ENCODE data around the gene HSBP1.

The HSBP1 gene

GRCh38 chr16:83807710-83808572, at the start of gene HSBP1:
Gene HSBP1 (plus strand): TSS chr16:83807978. CDS start chr16:83808077, 99 bp downstream.
- DNase-seq (ENCODE audit: low read depth in 2 of 2) = peak; percentile 88 to 93

GRCh38 chr16:83762141-83762991, 45.4 kb upstream of the HSBP1 start:
- DNase-seq (ENCODE audit: low read depth in 2 of 2) = no peak

DNA sequence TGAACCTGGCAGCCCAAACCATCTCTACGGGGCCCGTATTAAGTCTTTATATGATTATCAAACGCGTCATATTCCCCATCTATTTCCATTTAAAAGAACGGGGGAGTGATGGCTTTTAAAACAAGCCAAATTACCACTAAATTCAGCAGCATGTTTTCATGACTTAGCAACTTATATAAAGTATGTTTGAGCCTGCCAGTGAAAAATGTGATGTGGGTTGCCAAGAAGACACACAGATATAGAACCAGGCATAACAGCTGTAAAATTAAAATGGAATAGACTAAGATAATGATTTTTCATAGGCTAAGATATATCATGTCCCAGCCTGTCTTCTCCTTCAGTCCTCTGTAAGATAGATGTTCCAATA, 44.8 kb upstream of the HSBP1 start:
- no peak for DNase-seq (ENCODE audit: low read depth in 2 of 2)

DNA sequence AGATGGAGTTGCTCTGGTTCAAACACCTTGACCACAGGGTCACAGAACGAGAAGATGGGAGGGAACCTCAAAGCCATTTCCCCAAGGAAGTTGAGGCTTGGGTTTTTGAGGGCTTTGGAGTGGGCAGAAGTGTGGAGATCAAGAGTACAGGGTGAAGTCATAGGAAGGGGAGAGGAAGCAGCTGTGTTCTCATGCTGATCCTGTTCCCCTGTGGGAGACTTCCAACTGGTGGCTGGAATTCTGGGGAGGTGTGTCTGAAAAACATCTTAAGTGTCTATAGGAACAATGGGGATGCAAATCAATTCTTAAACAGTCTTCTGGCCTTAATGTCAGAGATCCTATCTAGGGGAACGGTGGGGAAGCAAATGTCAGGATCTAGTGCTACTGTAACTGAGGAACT, 38.8 kb upstream of the HSBP1 start:
- DNase-seq (ENCODE audit: low read depth in 2 of 2) = no peak

DNA sequence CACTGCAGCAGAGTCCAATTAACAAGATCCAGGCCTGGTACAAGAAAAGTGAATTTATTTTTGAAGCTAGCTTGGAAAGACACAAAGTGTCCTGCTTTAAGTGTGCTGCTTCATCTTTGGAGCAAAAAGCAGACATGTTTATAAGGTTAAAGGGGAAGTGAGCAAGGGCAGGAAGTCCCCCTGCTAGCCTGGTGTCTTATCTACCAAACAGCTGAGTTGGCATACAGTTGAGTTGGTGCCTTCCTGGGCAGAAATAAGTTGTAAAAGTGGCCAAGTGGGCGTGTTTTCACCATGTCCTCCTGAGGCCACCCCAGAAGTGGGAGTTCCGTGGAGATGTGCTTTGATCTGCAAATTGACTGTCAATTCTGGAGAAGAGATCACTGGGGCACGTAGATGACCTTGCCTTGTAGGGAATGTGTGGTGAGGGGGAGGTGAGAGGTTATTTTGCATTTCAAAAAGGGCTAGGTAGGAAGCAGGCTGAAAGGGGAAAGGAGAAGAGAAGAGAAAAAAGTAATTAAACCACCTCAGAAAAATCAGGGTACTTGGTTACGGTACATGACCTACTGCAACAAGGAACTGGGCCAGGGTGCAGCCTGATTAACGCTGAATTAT, 38.3 kb upstream of the HSBP1 start:
- no peak for DNase-seq (ENCODE audit: low read depth in 2 of 2)

- no peak for DNase-seq (ENCODE audit: low read depth in 2 of 2)
Measured at GRCh38 chr16:83771306-83771942, 36.4 kb upstream of the HSBP1 start.

GRCh38 chr16:83772806-83773205, 35.0 kb upstream of the HSBP1 start:
- DNase-seq (ENCODE audit: low read depth in 2 of 2) = no peak

DNA sequence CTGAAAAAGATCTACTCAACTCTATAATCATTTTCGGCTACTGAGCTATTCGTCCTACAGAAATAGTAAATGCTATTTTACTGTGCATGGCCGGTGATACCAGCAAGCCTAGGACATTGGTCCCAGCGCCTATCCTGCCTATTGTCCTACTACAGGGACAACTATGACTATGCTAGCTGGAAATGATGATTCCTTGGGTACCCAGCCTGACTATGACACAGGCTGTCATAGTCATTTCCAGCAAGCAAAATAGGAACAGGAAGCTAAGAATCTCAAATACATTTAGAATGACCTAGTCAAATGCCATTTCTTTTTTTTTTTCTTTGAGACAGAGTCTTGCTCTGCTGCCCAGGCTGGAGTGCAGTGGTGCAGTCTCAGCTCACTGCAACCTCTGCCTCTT, 33.7 kb upstream of the HSBP1 start:
- no peak for DNase-seq (ENCODE audit: low read depth in 2 of 2)

DNA sequence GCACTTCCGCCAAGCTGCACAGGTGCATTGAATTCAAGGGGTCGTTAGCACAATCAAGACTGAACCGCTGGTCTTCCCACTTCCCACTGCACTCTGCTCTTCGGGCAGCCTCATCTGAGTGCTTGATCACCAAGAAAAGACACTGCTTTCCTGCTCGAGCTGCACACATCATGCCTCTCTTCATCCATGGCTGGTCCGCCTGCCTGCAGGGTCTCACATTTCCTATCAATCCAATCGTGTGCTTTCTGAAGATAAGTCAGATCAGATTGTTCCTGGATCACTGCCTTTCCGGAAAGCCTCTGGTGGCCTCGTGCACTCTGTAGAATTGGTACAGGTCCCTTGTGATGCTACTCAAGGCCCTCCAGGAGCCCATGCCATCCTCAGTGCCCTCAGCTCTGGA, 30.8 kb upstream of the HSBP1 start:
- DNase-seq (ENCODE audit: low read depth in 2 of 2) = no peak

DNA sequence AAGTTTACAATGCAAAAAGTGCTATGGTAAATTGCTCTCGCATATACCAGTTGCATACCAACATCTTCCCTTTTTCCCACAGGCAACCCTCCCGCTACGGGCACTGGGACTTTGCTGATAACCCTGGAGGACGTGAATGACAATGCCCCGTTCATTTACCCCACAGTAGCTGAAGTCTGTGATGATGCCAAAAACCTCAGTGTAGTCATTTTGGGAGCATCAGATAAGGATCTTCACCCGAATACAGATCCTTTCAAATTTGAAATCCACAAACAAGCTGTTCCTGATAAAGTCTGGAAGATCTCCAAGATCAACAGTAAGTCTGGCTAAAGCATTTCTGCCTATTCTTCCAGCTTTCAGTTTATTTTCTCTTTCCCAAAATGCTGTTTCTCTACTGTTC, 27.9 kb upstream of the HSBP1 start:
- DNase-seq (ENCODE audit: low read depth in 2 of 2) = no peak

- no peak for DNase-seq (ENCODE audit: low read depth in 2 of 2)
Measured at GRCh38 chr16:83785455-83785854, 22.3 kb upstream of the HSBP1 start.

GRCh38 chr16:83789642-83790401, 18.0 kb upstream of the HSBP1 start:
- DNase-seq (ENCODE audit: low read depth in 2 of 2) = no peak

- no peak for DNase-seq (ENCODE audit: low read depth in 2 of 2)
Measured at GRCh38 chr16:83791916-83792315, 15.9 kb upstream of the HSBP1 start.

DNA sequence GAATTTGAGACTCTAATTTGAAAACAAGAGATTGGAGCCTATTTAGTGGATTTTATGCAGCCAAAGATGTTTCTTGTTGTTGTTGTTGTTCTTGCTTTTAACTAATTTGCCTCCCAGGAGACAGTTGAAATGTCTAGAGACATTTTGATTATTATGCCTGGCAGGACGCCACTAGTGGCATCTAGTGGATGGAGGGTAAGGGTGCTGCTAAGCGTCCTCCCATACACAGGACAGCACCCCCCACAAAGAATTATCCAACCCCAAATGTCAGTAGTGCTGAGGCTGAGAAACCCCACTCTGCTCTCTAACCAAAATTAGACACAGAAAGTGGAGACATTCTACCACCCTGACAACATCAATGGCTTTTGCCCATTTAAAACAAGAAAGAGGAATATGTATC, 15.4 kb upstream of the HSBP1 start:
- no peak for DNase-seq (ENCODE audit: low read depth in 2 of 2)

GRCh38 chr16:83793179-83793578, 14.6 kb upstream of the HSBP1 start:
- no peak for DNase-seq (ENCODE audit: low read depth in 2 of 2)

DNA sequence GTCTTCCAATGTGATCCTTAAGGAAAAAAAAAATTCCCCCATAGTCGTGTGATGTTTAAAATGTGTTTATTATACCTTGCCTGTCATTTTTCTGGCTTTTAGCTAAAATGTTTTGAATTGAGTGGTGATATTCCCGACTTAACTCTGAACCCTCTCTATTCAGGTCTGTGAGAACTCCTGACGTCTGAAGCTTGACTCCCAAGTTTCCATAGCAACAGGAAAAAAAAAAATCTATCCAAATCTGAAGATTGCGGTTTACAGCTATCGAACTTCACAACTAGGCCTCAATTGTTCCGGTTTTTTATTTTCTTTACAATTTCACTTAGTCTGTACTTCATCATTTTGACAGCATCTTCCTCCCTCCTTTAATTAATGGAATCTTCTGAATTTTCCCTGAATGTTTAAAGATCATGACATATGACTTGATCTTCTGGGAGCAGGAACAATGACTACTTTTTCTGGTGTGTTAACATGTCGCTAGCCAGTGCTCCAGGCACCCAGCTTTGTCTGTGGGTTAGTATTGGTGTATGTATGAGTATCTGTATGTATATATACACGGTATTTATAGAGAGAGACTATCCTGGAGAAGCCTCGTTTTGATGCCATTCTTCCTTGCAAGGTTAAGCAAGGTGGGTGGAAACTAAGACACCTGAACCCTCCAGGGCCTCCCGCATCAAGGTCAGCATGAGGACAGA, 12.8 kb upstream of the HSBP1 start:
- DNase-seq (ENCODE audit: low read depth in 2 of 2) = no peak

DNA sequence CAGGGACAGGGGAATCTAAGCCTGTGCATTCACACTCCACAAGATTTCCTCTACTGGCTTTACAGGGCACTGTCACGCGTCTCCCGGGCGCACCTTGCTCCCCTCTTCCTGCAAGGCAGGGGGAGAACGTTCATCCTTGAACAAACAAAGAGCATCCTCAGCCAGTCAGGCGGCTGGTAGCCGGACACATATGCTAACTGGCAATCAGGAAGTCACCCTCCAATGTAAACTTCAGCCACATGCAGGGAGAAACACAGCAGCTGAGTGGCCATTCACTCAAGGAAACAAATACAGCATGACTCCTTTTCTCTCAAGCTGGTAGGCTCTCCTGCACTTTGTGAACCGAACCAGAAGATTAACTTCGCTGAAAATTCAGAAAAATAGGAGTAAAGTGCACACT, 10.8 kb upstream of the HSBP1 start:
- no peak for DNase-seq (ENCODE audit: low read depth in 2 of 2)

GRCh38 chr16:83799336-83799735, 8.4 kb upstream of the HSBP1 start:
- no peak for DNase-seq (ENCODE audit: low read depth in 2 of 2)

DNA sequence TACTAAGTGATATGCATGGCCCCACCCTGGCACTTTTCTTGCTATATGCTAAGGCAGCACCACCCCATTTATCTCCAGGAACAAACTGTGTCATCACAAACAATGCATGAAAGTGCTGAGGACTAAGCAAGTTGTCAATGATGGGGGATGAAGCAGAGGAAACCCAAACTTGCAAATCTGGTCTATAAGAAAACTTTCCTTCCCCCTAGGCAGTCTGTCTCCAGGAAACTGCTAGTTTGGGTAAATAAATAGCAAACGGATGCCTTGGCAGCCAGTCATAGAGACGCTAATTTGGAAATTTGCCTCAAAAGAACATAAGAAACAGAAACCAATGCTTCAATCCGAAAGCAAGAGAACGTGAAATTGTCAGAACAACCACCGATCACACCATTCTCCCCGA, 5.6 kb upstream of the HSBP1 start:
- no peak for DNase-seq (ENCODE audit: low read depth in 2 of 2)

DNA sequence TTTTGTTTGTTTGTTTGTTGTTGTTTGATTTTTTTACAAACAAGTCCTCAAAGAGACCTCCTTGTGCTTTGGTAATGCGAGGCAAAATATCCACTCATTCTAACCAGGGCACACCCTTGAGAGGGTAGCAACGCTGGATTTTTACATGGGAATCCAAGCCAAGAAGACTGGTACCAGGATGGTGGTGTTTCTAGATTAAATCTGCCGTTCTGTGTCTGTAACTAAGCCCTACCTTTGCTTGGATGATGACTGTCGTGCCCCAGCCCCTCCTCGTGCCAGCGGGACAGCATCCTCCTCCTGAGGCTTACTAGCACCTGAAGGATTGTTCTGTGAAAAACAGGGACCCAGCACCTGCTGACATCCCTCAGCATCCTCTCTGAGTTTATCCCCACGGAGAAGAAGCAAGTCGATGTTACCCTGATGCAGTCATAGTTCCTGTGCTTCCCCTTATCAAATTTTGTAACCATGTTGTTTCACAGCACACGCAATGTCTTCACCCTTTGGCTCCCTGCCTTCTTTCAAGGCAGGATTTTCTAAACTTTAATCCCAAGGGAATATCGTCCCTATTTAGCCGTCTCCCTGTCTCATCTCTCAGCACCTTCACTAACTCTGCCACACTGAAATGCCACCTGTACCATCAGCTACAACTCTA, 5.1 kb upstream of the HSBP1 start:
- no peak for DNase-seq (ENCODE audit: low read depth in 2 of 2)
